HG02763 (cell line): Measurements from ENCODE around the gene NPIPA7.
"Not testable (repeated sequence)": the region's sequence is repeated elsewhere in the genome, so short reads cannot be mapped to it uniquely, and the experiment has no call there.

ENCODE experiments used
- ATAC-seq: cut with Tn5 transposase; IDR thresholded peaks from one replicate; pipeline ENCODE4 v1.9.1; 2021; ENCODE audit warnings: mild to moderate bottlenecking, moderate library complexity; ENCODE audit not compliant: unreplicated experiment

Gene NPIPA7

DNA sequence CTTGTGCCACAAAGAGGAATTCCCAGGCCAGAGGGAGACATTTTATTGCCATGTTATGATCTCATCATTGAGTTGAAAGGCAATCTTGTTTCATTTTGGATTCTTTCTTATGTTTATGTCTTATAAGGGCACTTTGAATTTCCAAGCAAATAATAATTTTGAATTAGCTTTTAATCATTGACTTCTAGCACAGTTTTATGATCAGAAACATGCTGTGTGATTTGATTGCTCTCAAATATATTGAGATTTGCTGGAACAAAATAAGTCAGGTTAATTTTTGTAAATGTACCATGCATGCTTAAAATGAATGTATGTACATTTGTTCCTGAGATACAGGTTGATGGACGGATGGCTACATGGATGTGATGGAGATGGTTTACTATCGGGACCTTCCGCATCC is at the start of gene NPIPA7:
TSS of gene NPIPA7 (plus strand) at position 301 of the 400 bp plus-strand sequence. CDS start 105 bp downstream, outside the sequence.
- not testable (repeated sequence) for ATAC-seq

DNA sequence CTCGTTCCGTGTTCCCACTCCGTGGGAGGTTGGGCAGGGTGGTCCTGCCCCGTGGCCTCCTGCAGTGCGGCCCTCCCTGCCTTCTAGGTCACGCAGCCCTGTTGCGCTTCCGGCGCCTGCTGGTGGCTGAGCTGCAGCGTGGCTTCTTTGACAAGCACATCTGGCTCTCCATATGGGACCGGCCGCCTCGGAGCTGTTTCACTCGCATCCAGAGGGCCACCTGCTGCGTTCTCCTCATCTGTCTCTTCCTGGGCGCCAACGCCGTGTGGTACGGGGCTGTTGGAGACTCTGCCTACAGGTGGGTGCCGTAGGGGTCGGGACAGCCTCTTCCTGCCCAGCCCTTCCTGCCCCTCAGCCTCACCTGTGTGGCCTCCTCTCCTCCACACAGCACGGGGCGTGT is 47.5 kb upstream of the NPIPA7 start:
- not testable (repeated sequence) for ATAC-seq

GRCh38 chr16:16357556-16357955 is 21.4 kb upstream of the NPIPA7 start:
- ATAC-seq = not testable (repeated sequence)

- not testable (repeated sequence) for ATAC-seq
Measured at GRCh38 chr16:16358539-16359240, 20.2 kb upstream of the NPIPA7 start.

DNA sequence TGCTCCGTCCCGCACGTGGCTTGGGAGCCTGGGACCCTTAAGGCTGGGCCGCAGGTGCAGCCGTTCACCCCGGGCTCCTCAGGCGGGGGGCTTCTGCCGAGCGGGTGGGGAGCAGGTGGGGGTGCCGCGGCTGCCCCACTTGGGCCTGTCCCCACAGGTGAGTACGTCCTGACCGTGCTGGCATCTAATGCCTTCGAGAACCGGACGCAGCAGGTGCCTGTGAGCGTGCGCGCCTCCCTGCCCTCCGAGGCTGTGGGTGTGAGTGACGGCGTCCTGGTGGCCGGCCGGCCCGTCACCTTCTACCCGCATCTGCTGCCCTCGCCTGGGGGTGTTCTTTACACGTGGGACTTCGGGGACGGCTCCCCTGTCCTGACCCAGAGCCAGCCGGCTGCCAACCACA is 15.3 kb upstream of the NPIPA7 start:
- not testable (repeated sequence) for ATAC-seq

DNA sequence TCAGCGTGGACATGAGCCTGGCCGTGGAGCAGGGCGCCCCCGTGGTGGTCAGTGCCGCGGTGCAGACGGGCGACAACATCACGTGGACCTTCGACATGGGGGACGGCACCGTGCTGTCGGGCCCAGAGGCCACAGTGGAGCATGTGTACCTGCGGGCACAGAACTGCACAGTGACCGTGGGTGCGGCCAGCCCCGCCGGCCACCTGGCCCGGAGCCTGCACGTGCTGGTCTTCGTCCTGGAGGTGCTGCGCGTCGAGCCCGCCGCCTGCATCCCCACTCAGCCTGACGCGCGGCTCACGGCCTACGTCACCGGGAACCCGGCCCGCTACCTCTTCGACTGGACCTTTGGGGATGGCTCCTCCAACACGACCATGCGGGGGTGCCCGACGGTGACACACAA is 14.8 kb upstream of the NPIPA7 start:
- ATAC-seq = not testable (repeated sequence)

- ATAC-seq = not testable (repeated sequence)
Measured at GRCh38 chr16:16364701-16365100, 14.2 kb upstream of the NPIPA7 start.

DNA sequence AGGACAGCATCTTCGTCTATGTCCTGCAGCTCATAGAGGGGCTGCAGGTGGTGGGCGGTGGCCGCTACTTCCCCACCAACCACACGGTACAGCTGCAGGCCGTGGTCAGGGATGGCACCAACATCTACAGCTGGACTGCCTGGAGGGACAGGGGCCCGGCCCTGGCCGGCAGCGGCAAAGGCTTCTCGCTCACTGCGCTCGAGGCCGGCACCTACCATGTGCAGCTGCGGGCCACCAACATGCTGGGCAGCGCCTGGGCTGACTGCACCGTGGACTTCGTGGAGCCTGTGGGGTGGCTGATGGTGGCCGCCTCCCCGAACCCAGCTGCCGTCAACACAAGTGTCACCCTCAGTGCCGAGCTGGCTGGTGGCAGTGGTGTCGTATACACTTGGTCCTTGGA is 13.6 kb upstream of the NPIPA7 start:
- ATAC-seq = not testable (repeated sequence)

DNA sequence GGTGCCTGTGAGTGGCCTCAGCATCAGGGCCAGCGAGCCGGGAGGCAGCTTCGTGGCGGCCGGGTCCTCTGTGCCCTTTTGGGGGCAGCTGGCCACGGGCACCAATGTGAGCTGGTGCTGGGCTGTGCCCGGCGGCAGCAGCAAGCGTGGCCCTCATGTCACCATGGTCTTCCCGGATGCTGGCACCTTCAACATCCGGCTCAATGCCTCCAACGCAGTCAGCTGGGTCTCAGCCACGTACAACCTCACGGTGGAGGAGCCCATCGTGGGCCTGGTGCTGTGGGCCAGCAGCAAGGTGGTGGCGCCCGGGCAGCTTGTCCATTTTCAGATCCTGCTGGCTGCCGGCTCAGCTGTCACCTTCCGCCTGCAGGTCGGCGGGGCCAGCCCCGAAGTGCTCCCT is 13.1 kb upstream of the NPIPA7 start:
- ATAC-seq = not testable (repeated sequence)

GRCh38 chr16:16366552-16367284 is 12.2 kb upstream of the NPIPA7 start:
- ATAC-seq = not testable (repeated sequence)

GRCh38 chr16:16367285-16367628 is 11.7 kb upstream of the NPIPA7 start:
- ATAC-seq = not testable (repeated sequence)

DNA sequence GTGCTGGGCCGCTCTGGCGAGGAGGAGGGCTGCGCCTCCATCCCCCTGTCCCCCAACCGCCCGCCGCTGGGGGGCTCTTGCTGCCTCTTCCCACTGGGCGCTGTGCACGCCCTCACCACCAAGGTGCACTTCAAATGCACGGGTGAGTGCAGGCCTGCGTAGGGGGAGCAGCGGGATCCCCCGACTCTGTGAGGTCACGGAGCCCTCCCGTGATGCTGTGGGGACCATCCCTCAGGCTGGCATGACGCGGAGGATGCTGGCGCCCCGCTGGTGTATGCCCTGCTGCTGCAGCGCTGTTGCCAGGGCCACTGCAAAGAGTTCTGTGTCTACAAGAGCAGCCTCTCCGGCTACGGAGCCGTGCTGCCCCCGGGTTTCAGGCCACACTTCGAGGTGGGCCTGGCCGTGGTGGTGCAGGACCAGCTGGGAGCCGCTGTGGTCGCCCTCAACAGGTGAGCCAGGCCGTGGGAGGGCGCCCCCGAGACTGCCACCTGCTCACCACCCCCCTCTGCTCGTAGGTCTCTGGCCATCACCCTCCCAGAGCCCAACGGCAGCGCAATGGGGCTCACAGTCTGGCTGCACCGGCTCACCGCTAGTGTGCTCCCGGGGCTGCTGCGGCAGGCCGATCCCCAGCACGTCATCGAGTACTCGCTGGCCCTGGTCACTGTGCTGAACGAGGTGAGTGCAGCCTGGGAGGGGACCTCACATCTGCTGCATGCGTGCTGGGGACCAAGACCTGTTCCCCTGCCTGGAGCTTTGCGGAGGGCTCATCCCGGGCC is 9.7 kb upstream of the NPIPA7 start:
- not testable (repeated sequence) for ATAC-seq

- ATAC-seq = not testable (repeated sequence)
Measured at GRCh38 chr16:16371136-16371735, 7.7 kb upstream of the NPIPA7 start.

GRCh38 chr16:16374192-16374591 is 4.7 kb upstream of the NPIPA7 start:
- not testable (repeated sequence) for ATAC-seq

- ATAC-seq = not testable (repeated sequence)
Measured at GRCh38 chr16:16399685-16400084, 20.7 kb downstream of the NPIPA7 start.

DNA sequence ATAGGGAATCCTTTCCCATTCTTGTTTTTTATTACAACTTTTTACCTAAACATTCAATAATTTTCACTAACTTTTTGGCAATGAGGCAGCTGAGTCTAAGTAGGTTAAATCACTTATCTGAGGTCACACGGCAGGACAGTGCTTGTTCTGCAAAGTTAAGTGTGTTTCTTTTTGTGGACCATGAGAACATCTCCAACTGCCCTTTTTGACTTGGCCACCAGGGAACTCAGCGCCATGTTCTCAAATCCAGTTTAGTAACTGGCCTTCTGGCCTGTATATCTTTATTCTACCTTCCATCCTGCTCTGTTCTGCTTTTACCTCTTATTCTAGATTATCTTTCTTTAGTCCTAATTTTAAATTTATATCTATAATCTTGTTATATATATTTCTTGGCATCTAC is 23.4 kb downstream of the NPIPA7 start:
- ATAC-seq = not testable (repeated sequence)

DNA sequence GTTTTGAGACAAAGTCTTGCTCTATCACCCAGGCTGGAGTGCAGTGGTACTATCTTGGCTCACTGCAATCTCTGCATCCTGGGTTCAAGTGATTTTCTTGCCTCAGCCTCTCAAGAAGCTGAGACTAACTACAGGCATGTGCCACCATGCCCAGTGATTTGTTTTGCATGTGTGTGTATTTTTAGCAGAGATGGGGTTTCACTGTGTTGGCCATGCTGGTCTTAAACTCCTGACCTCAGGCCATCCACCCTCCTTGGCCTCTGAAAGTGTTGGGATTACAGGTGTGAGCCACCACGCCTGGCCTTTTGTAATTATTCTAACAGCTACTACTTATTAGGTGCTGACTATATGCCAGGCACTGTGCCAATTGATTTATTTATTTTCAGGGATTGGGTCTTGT is 25.3 kb downstream of the NPIPA7 start:
- not testable (repeated sequence) for ATAC-seq

DNA sequence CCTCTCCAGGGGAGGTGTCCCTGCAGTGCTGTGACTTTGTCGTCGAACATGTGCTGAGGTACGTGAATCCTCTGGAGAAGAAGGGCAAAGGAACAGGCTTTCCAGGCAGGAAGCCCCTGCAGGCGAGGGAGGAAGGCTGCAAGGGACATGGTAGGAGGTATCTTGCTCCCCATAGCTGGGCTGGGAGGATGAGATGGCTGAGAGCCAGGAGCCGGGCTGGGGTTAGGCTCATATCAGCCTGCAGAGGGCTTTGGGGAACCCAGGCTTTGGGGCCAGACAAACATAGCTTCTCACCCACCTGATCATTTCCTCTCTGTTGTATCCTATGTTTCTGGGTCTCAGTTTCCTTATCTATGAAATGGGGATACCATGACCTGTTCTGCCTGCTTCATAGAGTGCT is 26.5 kb downstream of the NPIPA7 start:
- ATAC-seq = not testable (repeated sequence)

GRCh38 chr16:16408430-16408829 is 29.5 kb downstream of the NPIPA7 start:
- ATAC-seq = not testable (repeated sequence)

DNA sequence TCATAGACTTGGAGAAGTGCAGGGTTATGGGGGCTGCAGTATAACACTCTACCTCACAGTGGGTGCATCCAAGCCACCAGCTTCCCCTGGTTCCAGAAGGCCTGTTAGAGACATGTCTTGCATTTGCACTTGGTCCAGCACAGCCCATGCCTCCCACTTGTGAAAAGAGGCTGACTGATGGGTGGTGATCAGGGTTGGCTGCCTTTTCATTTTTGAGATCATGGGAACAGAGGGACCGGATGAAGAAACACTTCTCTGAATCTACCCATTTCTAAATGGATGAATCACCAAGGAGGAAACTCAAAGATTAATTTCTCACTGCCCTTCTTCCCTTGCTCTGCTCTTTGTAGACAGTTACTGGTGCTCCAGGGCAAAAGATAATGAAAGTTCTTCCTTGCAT is 34.8 kb downstream of the NPIPA7 start:
- ATAC-seq = not testable (repeated sequence)

GRCh38 chr16:16417071-16417470 is 38.1 kb downstream of the NPIPA7 start:
- ATAC-seq = not testable (repeated sequence)
